Smooth muscle cell (in vitro differentiated cells): ENCODE results near the gene ZNF579. TPM values are rescaled to one million over a fixed set of nuclear protein-coding genes. Genes with fewer than 3 reads are reported as not detected.

Experiments used
- DNase-seq: peaks from one replicate; lab custom pipeline; 2025; ENCODE audit not compliant: unreplicated experiment; lab: John Stamatoyannopoulos, UW
- H2AFZ ChIP-seq: fragments of 200-600 bp; sonication (generic); 2 replicates; pipeline ENCODE4 v1.6.0; 2016; ENCODE audit warnings: antibody characterized with exemption, low read depth, mild to moderate bottlenecking
- H3F3A ChIP-seq: fragments of 200-600 bp; sonication (generic); 2 replicates; pipeline ENCODE4 v1.6.0; 2017; ENCODE audit warnings: antibody characterized with exemption, low read depth
- H3K27ac ChIP-seq: fragments of 200-600 bp; sonication (generic); 2 replicates; pipeline ENCODE4 v1.5.1; 2016; ENCODE audit warnings: low read depth, mild to moderate bottlenecking
- H3K27me3 ChIP-seq: fragments of 200-600 bp; sonication (generic); 2 replicates; pipeline ENCODE4 v1.6.1; 2016; ENCODE audit warnings: low read depth, mild to moderate bottlenecking
- H3K36me3 ChIP-seq: fragments of 200-600 bp; sonication (generic); 2 replicates; pipeline ENCODE4 v1.5.1; 2016; ENCODE audit warnings: low read depth
- H3K4me1 ChIP-seq: fragments of 200-600 bp; sonication (generic); 2 replicates; pipeline ENCODE4 v1.5.1; 2016; ENCODE audit warnings: low read depth
- H3K4me2 ChIP-seq: fragments of 200-600 bp; sonication (generic); 2 replicates; pipeline ENCODE4 v1.6.0; 2016; ENCODE audit warnings: mild to moderate bottlenecking
- H3K4me3 ChIP-seq: fragments of 200-600 bp; sonication (generic); 2 replicates; pipeline ENCODE4 v1.5.1; 2016; ENCODE audit warnings: mild to moderate bottlenecking
- H3K79me2 ChIP-seq: fragments of 200-600 bp; sonication (generic); 2 replicates; pipeline ENCODE4 v1.6.0; 2016; ENCODE audit warnings: low read depth, mild to moderate bottlenecking
- H3K9ac ChIP-seq: fragments of 200-600 bp; sonication (generic); 2 replicates; pipeline ENCODE4 v1.6.0; 2016; ENCODE audit warnings: low read depth
- H3K9me3 ChIP-seq: fragments of 200-600 bp; sonication (generic); replicated peaks from 2 replicates; pipeline ENCODE4 v1.5.1; 2016; ENCODE audit warnings: low read depth
- H4K20me1 ChIP-seq: fragments of 200-600 bp; sonication (generic); 2 replicates; pipeline ENCODE4 v1.6.0; 2016; ENCODE audit warnings: low read depth
- WGBS: methylation state at CpG from one replicate; pipeline ENCODE4 v1.1.7; 2016; ENCODE audit warnings: low lambda C conversion rate; 5-methylcytosine and 5-hydroxymethylcytosine counted together
- polyA plus RNA-seq: library from polyadenylated mRNA; unstranded; fragments of >200 nt; fragmentation: Nextera tagmentation; extraction: Ambion mirVana; gene quantifications from 2 replicates; pipeline ENCODE4 v1.2.1, GENCODE V29; 2016
- total RNA-seq: library from RNA; depleted of rRNA; stranded (reverse); fragments of >200 nt; gene quantifications from 2 replicates; pipeline ENCODE4 v1.2.3, GENCODE V29; 2014
- TF ChIP-seq, protein P1 (sequence below): fragments of 200-600 bp; sonication (generic); IDR thresholded peaks from 2 replicates; pipeline ENCODE4 v1.5.1; 2017; ENCODE audit warnings: borderline replicate concordance, mild to moderate bottlenecking, antibody characterized with exemption; ENCODE audit not compliant: insufficient read depth, poor library complexity, severe bottlenecking

The ZNF579 gene
- total and polyA plus RNA-seq, 2 experiments from 2014 or later, result 4.2 to 15.1 TPM

DNA sequence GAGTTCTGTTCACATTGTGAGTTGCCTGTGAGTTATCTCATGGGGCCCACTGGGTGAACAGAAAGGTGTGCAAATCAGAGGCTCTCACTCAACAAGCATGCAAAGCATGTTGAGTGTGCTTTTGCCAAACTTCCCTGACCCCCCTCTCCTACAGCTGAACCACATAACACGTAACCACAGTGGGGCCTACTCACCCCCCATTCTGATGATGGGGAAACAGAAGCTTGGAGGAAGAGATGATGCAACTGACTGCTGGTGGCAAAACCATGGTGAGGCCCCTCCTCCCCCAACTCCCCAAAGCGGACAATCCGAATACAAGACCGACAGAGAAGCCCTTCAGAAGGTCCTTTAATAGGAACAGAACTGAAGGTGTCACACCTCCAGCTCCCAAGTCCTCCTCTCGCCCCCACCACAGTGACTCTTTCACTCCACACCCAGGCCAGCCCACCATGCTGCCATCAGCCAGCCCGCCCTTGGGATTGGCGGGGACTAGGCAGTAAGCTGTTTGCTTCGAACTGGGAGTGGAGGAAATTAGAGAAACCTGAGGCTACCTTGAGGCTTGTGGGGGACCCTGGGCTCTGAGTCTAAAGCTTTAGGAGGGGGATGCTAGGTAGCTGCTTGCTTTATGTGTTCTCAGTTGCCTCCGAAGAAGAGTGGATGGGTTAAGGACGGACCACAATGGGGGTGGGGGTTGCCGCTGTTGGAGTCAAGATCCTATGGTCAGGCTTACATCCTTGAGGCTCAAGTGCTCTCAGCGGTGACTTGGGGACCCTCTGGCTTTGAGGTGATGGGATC lies 40.0 kb upstream of the ZNF579 start:
- Histone ChIP-seq H3K4me2 (no peak overlapping the region), H2AFZ (no peak overlapping the region), H3K4me3 (no peak overlapping the region), H4K20me1 (peaks cover 8% of the 10 kb centered on the region), H3K4me1 (no peaks in the 10 kb centered on the region), H3K27ac (no peak overlapping the region), H3K27me3 (no peaks in the 10 kb centered on the region), H3K79me2 (no peaks in the 10 kb centered on the region), H3K9me3 (no peaks in the 10 kb centered on the region), H3K36me3 (no peaks in the 10 kb centered on the region), H3F3A (peaks cover 12% of the 10 kb centered on the region), H3K9ac (no peak overlapping the region)
- 97% methylated on average over 12 of the region's 12 CpGs for WGBS
- DNase-seq, result no peak
- TF ChIP-seq, protein P1, sequence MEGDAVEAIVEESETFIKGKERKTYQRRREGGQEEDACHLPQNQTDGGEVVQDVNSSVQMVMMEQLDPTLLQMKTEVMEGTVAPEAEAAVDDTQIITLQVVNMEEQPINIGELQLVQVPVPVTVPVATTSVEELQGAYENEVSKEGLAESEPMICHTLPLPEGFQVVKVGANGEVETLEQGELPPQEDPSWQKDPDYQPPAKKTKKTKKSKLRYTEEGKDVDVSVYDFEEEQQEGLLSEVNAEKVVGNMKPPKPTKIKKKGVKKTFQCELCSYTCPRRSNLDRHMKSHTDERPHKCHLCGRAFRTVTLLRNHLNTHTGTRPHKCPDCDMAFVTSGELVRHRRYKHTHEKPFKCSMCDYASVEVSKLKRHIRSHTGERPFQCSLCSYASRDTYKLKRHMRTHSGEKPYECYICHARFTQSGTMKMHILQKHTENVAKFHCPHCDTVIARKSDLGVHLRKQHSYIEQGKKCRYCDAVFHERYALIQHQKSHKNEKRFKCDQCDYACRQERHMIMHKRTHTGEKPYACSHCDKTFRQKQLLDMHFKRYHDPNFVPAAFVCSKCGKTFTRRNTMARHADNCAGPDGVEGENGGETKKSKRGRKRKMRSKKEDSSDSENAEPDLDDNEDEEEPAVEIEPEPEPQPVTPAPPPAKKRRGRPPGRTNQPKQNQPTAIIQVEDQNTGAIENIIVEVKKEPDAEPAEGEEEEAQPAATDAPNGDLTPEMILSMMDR, result no peak

DNA sequence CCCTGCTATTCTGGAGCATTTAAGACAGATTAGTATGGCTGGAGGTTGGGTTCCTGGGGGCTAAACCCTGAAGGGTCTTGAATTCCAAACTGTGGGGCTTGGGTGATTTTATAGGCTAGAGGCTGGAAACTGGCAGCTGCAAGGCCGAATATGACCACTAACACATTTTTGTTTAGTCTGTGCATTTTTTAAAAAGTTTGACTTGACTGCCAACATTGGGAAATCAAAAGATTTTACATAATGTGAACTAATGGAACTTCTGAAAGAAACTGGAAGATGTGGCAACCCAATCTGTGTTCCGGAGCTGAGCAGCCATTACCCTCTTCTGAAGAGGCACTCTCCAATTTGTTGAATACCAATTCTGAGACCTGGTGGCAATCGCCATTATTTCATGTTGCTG lies 38.6 kb upstream of the ZNF579 start:
- peaks cover 12% of the 10 kb centered on the region for H3F3A ChIP-seq
- H3K27ac ChIP-seq, result no peak overlapping the region
- no peak for DNase-seq

GRCh38 chr19:55618426-55618825 lies 37.8 kb upstream of the ZNF579 start:
- 98% methylated on average over 7 of the region's 7 CpGs for WGBS

More for the DNA sequence above, 38.6 kb upstream of the ZNF579 start:
- Histone ChIP-seq H3K36me3 (no peaks in the 10 kb centered on the region), H3K27me3 (no peaks in the 10 kb centered on the region), H3K9ac (no peak overlapping the region), H3K9me3 (no peaks in the 10 kb centered on the region), H4K20me1 (peaks cover 8% of the 10 kb centered on the region), H3K79me2 (no peaks in the 10 kb centered on the region), H2AFZ (no peak overlapping the region), H3K4me1 (no peaks in the 10 kb centered on the region), H3K4me3 (no peak overlapping the region), H3K4me2 (no peak overlapping the region)
- TF ChIP-seq, protein P1, result no peak
- WGBS, result 80% methylated on average over 3 of the region's 3 CpGs

More at GRCh38 chr19:55618426-55618825, 37.8 kb upstream of the ZNF579 start:
- Histone ChIP-seq H3K9ac (no peak overlapping the region), H3K36me3 (no peaks in the 10 kb centered on the region), H3F3A (peaks cover 7% of the 10 kb centered on the region), H3K4me2 (no peak overlapping the region), H4K20me1 (peaks cover 3% of the 10 kb centered on the region), H3K27me3 (no peaks in the 10 kb centered on the region), H3K27ac (no peak overlapping the region), H3K79me2 (no peaks in the 10 kb centered on the region), H3K4me3 (no peak overlapping the region), H2AFZ (no peak overlapping the region), H3K9me3 (no peaks in the 10 kb centered on the region), H3K4me1 (no peaks in the 10 kb centered on the region)
- DNase-seq, result no peak
- TF ChIP-seq, protein P1, result no peak
